ENCODE data around the gene SLC12A8.

SLC12A8 gene

DNA sequence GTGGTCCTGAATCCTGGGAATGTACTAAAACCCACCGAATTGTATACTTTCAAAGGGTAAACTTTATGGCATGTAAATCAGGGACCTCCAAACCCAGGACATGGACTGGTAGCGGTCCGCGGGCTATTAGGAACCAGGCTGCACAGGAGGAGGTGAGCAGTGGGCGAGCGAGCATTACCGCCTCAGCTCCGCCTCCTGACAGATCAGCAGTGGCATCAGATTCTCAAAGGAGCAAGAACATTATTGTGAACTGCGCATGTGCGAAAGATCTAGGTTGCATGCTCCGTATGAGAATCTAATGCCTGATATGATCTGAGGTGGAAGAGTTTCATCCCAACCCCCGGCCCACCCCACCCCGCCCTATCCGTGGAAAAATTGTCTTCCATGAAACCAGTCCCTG is 178.9 kb downstream of the SLC12A8 start:
- TF ChIP-seq, protein P1, sequence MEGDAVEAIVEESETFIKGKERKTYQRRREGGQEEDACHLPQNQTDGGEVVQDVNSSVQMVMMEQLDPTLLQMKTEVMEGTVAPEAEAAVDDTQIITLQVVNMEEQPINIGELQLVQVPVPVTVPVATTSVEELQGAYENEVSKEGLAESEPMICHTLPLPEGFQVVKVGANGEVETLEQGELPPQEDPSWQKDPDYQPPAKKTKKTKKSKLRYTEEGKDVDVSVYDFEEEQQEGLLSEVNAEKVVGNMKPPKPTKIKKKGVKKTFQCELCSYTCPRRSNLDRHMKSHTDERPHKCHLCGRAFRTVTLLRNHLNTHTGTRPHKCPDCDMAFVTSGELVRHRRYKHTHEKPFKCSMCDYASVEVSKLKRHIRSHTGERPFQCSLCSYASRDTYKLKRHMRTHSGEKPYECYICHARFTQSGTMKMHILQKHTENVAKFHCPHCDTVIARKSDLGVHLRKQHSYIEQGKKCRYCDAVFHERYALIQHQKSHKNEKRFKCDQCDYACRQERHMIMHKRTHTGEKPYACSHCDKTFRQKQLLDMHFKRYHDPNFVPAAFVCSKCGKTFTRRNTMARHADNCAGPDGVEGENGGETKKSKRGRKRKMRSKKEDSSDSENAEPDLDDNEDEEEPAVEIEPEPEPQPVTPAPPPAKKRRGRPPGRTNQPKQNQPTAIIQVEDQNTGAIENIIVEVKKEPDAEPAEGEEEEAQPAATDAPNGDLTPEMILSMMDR (IDR thresholded peaks at IDR 0.05; ENCODE audit: low read length, missing control alignments), result no peak
- H3K4me3 ChIP-seq (replicated peaks; ENCODE audit: low read depth, low read length), result no peak overlapping the region
- no peak for DNase-seq (ENCODE audit: low read depth)

DNA sequence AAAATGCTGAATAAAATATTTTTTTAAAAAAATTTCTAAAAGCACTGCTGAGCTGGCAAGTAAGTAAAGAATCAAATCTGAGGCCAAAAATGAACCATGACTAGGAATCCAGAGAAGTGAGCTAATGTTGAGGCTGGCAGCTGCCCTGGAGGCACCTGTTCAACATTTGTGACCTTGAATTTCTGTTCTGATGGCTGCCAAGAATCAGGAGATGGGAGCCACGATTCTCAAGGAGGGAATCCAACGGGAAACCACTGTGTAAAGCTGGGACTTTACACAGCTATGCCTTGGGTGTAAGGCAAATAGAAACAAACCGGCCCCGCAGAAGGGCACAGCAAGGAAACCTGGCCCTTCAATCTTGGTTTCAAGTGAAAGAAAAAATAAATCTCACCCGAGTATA is 179.4 kb downstream of the SLC12A8 start:
- TF ChIP-seq, protein P1 (IDR thresholded peaks at IDR 0.05; ENCODE audit: low read length, missing control alignments), result no peak
- no peak overlapping the region for H3K4me3 ChIP-seq (replicated peaks; ENCODE audit: low read depth, low read length)
- no peak for DNase-seq (ENCODE audit: low read depth)

DNA sequence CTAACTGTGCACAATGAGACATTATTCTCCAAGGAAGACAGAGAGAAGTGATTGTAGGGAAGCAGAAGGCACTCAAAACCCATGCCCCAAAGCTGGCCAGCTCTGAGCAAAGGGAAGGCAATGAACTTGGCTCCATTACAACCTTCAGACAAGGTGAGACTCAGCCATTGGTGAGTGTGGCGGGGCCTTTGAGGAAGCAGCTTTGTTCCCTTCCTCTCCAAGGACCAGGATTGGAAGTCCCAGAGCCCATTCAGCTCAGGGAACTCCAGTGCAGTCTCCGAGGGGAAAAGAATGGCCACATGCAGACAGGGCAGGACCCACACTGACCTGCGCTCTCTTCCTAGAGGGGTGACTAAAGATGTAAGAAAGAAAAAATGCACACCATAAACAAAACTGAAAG is 179.9 kb downstream of the SLC12A8 start:
- TF ChIP-seq, protein P1 (IDR thresholded peaks at IDR 0.05; ENCODE audit: low read length, missing control alignments), result no peak
- DNase-seq (ENCODE audit: low read depth), result no peak
- no peak overlapping the region for H3K4me3 ChIP-seq (replicated peaks; ENCODE audit: low read depth, low read length)
